ENCODE results near the gene ZNF793. TPM values are rescaled to one million over a fixed set of nuclear protein-coding genes. Genes with fewer than 3 reads are reported as not detected.
A peak's percentile ranks its signal among the peaks of the same experiment; 100 is the strongest.

ZNF793 gene
- polyA plus RNA-seq (2013, experiment 1 of 2; ENCODE audit: insufficient read length), result 1.00 TPM
- 1.6 TPM for polyA plus RNA-seq (2013, experiment 2 of 2; ENCODE audit: insufficient read length)

DNA sequence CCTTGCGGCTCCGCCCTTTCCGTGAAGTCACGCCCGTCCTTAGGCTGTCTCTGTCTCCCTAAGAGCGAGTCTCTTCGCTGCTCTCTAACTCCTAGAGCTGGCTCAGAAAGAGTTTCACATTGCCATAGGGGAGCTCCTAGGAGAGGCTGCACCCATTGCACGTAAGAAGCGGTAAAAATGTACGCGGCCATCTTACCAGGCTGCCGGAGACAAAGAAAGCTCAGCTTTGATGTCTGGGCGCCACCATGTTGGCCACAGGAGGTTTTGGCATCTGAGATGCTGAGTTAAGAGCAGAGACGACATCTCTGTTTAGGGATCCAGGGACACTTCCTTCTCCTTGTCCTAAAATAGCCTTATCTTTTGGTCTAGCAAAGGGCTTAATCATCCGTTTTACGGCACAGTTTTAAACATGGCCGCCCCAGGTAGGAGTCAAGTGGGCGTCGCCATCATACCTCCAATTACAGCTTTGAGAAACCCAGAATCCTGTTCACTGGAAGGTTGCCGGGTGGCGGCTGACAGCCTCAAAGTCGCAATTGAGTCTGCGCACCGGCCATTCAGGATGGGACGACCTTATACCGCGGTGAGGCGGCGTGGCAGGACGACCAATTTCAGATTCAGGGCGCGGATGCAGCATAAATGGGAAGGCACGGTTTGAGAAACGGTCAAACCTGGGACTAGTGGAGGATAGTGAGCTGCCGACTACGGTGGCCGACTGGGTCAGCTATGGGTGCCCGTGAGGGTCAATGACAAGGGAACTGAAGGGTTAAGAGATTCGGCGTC is at the start of gene ZNF793:
Gene ZNF793, plus strand, starts transcription at position 553 of the 780 bp plus-strand sequence. CDS start 16,501 bp downstream, outside the sequence.
- peak; percentile 53 for DNase-seq

DNA sequence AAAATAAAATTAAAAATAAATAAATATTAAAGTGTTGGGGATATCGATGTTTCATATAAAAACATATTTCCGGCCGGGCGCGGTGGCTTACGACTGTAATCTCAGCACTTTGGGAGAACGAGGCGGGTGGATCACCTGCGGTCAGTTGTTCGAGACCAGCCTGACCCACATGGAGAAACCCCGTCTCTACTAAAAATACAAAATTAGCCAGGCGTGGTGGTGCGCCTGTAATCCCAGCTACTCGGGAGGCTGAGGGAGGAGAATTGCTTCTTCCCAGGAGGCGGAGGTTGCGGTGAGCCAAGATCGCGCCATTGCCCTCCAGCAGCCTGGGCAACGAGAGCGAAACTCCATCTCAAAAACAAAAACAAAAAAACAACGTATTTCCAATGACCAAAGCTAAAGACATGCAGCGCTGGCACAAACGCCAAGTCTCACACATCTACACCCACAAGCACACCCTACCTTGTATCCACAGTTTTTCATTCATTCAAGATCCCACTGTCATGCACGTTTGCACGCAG is 40.4 kb upstream of the ZNF793 start:
- no peak for DNase-seq

DNA sequence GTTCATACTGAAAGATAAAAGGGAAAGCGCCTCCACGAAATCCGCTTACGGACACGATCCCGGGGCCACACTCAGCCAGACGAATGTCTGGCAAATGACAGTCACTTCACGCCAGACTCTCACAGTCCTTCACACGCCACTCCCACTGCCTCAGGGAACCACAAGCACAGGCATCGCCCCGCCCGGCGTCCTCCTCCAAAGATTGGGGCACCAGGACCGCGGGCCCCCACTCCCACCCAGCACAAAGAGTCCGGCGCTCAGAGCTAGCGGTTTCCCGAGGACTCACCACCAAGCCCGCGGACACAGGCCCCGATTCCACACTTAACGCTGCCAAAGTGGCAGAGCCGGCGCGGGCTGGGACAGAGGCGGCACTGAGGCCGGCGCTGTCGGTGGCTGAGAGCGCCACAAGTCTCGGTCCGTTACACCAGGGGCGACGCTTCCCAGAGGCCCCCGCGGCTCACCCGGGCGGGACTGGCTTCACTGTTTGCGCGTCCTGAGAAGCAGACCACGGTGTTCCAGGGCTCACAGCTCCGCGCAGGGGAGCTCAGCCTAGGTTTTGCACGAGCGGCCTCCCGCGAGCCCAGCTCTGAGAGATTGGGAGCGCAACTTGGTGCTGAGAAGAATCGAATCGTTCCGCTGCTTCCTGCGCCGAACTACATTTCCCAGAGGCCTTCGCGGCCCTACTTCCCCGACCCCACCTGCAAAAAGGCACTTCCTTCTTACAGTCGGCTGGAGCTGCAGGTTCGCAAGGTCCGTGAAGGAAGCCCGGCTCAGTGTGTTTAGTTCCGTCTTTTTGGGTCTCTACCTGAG is 39.7 kb upstream of the ZNF793 start, which contains the start of gene ZNF569:
Gene ZNF569, minus strand, starts transcription at position 647 of the 810 bp plus-strand sequence. CDS start 22,523 bp downstream, outside the sequence.
- DNase-seq, result peak; percentile 94

DNA sequence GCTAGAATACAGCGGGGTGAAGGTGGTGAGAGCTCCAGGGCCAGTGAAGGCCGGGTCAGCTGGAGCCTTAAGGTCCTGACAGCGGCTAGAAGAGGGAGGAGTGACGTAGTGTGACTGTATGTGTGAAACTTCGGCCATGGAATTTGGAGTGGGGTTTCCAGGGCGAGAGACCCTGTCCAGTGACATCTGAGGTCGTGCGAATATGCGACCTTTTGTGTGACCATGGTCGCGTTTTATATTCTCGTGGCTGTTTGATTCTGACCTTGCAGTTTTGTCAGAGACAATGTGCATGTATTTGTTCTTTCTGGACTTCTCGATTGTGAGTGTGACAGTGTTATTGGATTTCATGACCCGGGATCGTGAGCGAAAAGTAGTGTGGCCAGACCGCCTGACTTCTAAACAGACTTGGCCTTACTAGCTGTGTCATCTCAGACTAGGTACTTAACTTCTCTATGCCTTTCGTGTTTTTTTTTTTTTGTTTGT is 39.1 kb upstream of the ZNF793 start:
- DNase-seq, result no peak

GRCh38 chr19:37468961-37469777 is 37.6 kb upstream of the ZNF793 start, which contains the start of gene ZNF570:
Gene ZNF570 (plus strand): TSS chr19:37469356. CDS start chr19:37470355, 999 bp downstream.
- DNase-seq, result peak; percentile 91

DNA sequence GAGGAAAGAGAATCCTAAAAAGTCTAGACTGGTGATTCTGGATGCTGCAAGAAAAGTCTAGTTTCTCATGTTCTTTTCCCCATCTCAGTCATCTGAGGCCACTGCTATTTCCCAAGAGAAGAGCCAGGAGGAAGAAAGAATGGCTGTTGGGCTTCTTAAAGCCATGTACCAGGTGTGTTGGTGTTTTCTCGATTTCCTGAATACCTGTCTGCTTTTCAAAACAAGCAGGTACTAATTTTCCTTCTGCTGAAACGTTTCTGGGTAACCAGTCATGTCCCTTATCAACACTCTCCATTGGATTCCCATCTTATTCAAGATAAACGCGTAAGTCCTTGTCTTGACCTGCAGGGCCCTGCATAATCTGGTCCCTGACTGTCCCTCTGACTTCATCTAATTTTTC is 36.5 kb upstream of the ZNF793 start:
- DNase-seq, result no peak

GRCh38 chr19:37472165-37472564 is 34.6 kb upstream of the ZNF793 start:
- DNase-seq, result no peak

DNA sequence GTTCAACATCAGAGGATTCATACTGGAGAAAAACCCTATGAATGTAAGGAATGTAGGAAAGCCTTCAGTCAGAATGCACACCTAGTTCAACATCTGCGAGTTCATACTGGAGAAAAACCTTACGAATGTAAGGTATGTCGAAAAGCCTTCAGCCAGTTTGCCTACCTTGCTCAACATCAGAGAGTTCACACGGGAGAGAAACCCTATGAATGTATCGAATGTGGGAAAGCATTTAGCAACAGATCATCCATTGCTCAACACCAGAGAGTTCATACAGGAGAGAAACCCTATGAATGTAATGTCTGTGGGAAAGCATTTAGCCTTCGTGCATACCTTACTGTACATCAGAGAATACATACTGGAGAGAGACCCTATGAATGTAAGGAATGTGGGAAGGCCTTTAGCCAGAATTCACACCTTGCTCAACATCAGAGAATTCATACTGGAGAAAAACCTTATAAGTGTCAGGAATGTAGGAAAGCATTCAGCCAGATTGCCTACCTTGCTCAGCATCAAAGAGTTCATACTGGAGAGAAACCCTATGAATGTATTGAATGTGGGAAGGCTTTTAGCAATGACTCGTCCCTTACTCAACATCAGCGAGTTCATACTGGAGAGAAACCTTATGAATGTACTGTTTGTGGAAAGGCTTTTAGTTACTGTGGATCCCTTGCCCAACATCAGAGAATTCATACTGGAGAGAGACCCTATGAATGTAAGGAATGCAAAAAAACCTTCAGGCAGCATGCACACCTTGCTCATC is 22.2 kb upstream of the ZNF793 start:
- no peak for DNase-seq

DNA sequence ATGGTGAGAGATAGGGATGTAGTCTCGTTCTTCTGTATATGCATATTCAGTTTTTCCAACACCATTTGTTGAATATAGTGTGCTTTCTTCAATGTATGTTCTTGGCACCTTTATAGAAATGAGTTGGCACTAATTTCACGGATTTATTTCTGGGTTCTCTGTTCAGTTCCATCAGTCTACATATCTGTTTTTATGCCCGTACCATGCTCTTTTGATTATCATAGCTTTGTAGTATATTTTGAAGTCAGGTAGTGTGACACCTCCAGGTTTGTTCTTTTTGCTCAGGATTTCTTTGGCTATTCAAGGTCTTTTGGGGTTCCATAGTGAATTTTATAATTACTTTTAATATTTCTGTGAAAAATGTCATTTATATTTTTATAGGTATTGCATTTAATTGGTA is 14.5 kb upstream of the ZNF793 start:
- no peak for DNase-seq

GRCh38 chr19:37505958-37506386 is 767 bp upstream of the ZNF793 start:
- no peak for DNase-seq

DNA sequence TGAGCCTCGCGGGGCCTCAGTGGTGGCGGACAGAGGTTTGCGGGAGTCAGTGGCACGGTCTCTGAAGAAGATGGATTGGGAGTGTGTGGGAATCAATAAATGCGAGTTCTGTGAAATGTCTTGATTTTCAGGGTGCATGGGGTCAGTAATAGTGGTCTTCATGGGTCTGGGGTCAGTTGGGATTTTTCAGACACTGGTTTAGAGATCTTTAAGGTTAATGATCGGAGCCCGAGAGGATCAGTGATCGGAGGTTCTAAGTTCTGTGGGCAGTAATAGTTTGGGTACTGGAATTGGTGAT is 377 bp downstream of the ZNF793 start:
- no peak for DNase-seq

GRCh38 chr19:37511186-37511585 is 4.4 kb downstream of the ZNF793 start:
- DNase-seq, result no peak

GRCh38 chr19:37511821-37512220 is 5.1 kb downstream of the ZNF793 start:
- DNase-seq, result no peak

DNA sequence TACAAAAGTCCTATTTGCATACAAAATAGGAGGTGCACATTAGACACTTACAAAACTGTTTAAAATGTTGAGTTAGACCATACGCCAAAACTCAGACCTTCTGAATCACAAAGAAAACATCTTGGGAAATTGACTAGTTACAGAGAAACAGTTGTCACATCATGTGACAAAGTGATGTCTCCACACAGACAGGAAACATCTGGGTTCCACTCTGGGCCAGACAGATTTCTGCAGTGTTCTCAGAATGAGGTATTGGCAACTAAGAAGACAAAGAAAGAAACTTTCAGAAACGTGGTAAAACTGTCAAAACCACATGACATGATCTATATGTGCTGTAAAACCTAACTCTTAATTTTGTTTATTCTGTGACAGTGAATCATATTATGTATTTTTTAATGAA is 6.7 kb downstream of the ZNF793 start:
- no peak for DNase-seq

DNA sequence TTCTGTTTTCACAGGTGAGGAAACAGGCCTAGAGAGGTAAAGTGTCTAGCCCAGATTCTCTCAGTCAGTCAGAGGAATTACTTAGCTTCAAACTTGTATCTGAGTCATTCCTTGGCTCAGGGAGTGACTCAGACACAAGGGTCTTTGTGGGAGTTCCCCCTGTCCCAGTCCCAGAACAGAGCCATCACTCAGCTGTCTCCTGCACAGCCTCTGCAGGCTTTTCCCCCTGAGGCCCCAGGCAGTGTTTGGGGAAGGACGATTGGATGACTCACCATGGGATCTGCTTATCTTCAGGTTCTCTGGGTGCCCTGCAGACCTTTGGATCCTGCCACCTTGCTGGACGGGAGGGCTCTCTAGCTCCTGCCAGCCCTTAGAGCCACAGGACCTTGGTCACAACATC is 13.2 kb downstream of the ZNF793 start:
- no peak for DNase-seq

GRCh38 chr19:37537391-37537947 is 30.7 kb downstream of the ZNF793 start:
- no peak for DNase-seq

- peak; percentile 77 for DNase-seq
Observed at GRCh38 chr19:37551129-37551993, 44.6 kb downstream of the ZNF793 start.

- DNase-seq, result no peak
Observed at GRCh38 chr19:37563518-37563917, 56.8 kb downstream of the ZNF793 start.

- DNase-seq, result no peak
Observed at GRCh38 chr19:37564624-37565369, 58.1 kb downstream of the ZNF793 start.

GRCh38 chr19:37565370-37565669 is 58.6 kb downstream of the ZNF793 start:
- no peak for DNase-seq
